HG02610 (cell line): ENCODE results near the gene TPPP.
"Not testable (repeated sequence)": the region's sequence is repeated elsewhere in the genome, so short reads cannot be mapped to it uniquely, and the experiment has no call there.

Source experiments
- ATAC-seq: cut with Tn5 transposase; IDR thresholded peaks from one replicate; pipeline ENCODE4 v1.9.1; 2021; ENCODE audit warnings: mild to moderate bottlenecking, moderate library complexity; ENCODE audit not compliant: unreplicated experiment

TPPP gene

GRCh38 chr5:628351-629205 is 64.6 kb downstream of the TPPP start:
- not testable (repeated sequence) for ATAC-seq

GRCh38 chr5:627840-628239 is 65.3 kb downstream of the TPPP start:
- no peak for ATAC-seq

- no peak for ATAC-seq
Measured at GRCh38 chr5:626850-627249, 66.3 kb downstream of the TPPP start.

- ATAC-seq, result no peak
Measured at GRCh38 chr5:625516-625915, 67.6 kb downstream of the TPPP start.

GRCh38 chr5:624951-625230 is 68.3 kb downstream of the TPPP start:
- ATAC-seq, result no peak

- ATAC-seq, result no peak
Measured at GRCh38 chr5:624118-624950, 68.8 kb downstream of the TPPP start.

- ATAC-seq, result no peak
Measured at GRCh38 chr5:623531-623930, 69.6 kb downstream of the TPPP start.

- ATAC-seq, result no peak
Measured at GRCh38 chr5:622946-623522, 70.1 kb downstream of the TPPP start.

GRCh38 chr5:622359-622758 is 70.8 kb downstream of the TPPP start:
- no peak for ATAC-seq

- ATAC-seq, result no peak
Measured at GRCh38 chr5:621341-621761, 71.8 kb downstream of the TPPP start.

- no peak for ATAC-seq
Measured at GRCh38 chr5:620586-621180, 72.5 kb downstream of the TPPP start.

GRCh38 chr5:620152-620551 is 73.0 kb downstream of the TPPP start:
- ATAC-seq, result no peak

GRCh38 chr5:619444-619843 is 73.7 kb downstream of the TPPP start:
- no peak for ATAC-seq

- no peak for ATAC-seq
Measured at GRCh38 chr5:618450-618849, 74.7 kb downstream of the TPPP start.

GRCh38 chr5:617896-618295 is 75.3 kb downstream of the TPPP start:
- no peak for ATAC-seq

GRCh38 chr5:616484-617039 is 76.6 kb downstream of the TPPP start:
- no peak for ATAC-seq

- ATAC-seq, result peak; percentile 29
Measured at GRCh38 chr5:612498-613424, 80.4 kb downstream of the TPPP start.

GRCh38 chr5:611731-612486 is 81.2 kb downstream of the TPPP start, which contains the start of gene CEP72:
TSS of gene CEP72 (plus strand) at chr5:612340. CDS start at chr5:612362, 22 bp downstream.
- ATAC-seq, result peak; percentile 86
